ENCODE data around the gene SYTL3. TPM values are rescaled to one million over a fixed set of nuclear protein-coding genes. Genes with fewer than 3 reads are reported as not detected.

Gene SYTL3
- total RNA-seq, 1 experiment from 2014 or later, result 0.86 TPM

DNA sequence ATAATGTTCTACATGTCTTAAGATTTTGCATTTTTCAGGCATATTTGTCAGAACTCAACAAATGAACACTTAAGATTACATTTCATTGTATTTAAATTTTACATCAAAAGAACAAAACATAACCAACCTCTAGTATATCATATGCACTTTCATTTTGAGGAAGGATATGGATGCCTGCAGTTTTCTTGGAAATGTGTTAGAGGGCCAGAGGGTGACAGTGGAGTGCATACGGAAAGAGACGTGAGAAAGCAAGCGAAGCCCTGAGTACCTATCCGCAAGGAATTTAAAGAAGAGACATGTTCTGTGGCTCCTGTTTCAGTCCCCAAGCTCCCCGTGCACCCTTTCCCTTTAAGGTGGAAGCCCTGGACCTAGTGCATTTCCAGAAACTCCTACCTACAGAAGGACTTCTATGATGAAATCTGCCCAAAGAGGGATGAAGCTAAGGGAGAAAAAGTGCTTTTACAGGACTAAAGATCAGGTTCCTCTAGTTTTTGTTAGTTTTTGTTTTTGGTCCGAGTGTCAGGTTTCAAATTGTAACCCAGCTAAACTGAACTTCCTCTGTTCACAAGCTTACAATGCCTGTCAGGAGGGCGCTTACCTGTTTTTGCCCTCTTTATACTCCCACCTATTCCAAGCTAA, 130.5 kb downstream of the SYTL3 start:
- ChIA-PET POLR2A (no interaction called here), CTCF (no interaction called here)
- Histone ChIP-seq H3K4me1 (peaks cover 16% of the 10 kb centered on the region), H3K4me3 (ENCODE audit: low read depth, low read length) (no peak overlapping the region), H3K27me3 (replicated peaks; ENCODE audit: control insufficient read depth, insufficient read depth, low read length) (no peaks in the 10 kb centered on the region), H3K36me3 (ENCODE audit: control insufficient read depth, insufficient read depth, low read length) (peaks cover 14% of the 10 kb centered on the region), H3K9me3 (no peaks in the 10 kb centered on the region)
- Mint-ChIP-seq H3K27me3 (ENCODE audit: insufficient read depth, unreplicated experiment) (no peaks in the 10 kb centered on the region), H3K9me3 (ENCODE audit: unreplicated experiment) (no peaks in the 10 kb centered on the region), H3K4me1 (ENCODE audit: low read depth, unreplicated experiment) (peaks cover 30% of the 10 kb centered on the region), H3K36me3 (ENCODE audit: insufficient read depth, unreplicated experiment) (peaks cover 97% of the 10 kb centered on the region), H3K27ac (ENCODE audit: unreplicated experiment) (peak overlapping the region; percentile 82), H3K4me3 (ENCODE audit: unreplicated experiment) (no peak overlapping the region)
- DNase-seq, result no peak
- TF ChIP-seq, protein P1, sequence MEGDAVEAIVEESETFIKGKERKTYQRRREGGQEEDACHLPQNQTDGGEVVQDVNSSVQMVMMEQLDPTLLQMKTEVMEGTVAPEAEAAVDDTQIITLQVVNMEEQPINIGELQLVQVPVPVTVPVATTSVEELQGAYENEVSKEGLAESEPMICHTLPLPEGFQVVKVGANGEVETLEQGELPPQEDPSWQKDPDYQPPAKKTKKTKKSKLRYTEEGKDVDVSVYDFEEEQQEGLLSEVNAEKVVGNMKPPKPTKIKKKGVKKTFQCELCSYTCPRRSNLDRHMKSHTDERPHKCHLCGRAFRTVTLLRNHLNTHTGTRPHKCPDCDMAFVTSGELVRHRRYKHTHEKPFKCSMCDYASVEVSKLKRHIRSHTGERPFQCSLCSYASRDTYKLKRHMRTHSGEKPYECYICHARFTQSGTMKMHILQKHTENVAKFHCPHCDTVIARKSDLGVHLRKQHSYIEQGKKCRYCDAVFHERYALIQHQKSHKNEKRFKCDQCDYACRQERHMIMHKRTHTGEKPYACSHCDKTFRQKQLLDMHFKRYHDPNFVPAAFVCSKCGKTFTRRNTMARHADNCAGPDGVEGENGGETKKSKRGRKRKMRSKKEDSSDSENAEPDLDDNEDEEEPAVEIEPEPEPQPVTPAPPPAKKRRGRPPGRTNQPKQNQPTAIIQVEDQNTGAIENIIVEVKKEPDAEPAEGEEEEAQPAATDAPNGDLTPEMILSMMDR (IDR thresholded peaks at IDR 0.05; ENCODE audit: insufficient read depth in 1 of 2, low read depth in 1 of 2, low read length in 1 of 2, severe bottlenecking in 1 of 2, unreplicated experiment in 1 of 2), result no peak
- no TSS peak for BruUV-seq (replicated peaks)
- intact Hi-C loops (cut with micrococcal nuclease; ENCODE audit: unreplicated experiment), result no loop called here

DNA sequence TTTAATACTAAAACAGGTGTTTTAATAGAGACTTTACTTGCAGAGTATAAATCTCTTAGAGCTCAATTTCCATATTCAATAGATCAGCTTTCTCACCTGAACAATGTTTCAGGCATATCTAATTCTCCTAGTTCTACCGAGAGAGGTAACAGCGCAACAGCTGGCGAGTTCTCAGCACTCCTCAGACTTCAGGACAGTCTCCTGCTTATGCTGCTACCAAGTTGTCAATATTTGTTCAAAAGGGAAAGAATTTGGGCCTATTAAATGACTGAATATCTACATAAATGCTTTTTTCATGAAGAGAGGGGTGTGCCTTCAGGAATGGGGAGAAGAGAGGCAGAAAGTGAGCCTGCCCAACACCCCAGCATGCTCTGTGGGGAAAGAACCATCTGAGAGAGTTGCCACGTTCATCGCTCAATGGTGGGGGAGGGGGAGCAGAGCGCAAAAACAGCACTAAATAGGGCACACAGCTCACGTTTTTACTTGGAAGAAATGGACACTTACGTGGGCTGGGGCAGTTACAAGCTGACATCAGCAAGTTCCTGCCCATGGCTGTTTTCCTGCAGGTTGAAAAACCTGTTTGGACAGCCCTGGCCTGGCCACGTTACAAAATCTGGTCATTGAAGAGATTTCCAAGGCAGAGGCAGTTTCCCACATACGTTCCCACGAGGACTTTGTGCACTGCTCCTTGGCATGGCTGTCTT, 131.3 kb downstream of the SYTL3 start:
- H3K27me3 Mint-ChIP-seq (ENCODE audit: insufficient read depth, unreplicated experiment), result no peaks in the 10 kb centered on the region
- intact Hi-C loops (cut with micrococcal nuclease; ENCODE audit: unreplicated experiment), result no loop called here
- ChIA-PET POLR2A (no interaction called here), CTCF (interaction anchor here (0.5 to 1.2 kb wide), 3 partner anchors 38 to 178 kb away, joined by 3 to 6 read pairs (median 3); partner anchors contain the start of gene EZR)
- TF ChIP-seq, protein P1 (IDR thresholded peaks at IDR 0.05; ENCODE audit: insufficient read depth in 1 of 2, low read depth in 1 of 2, low read length in 1 of 2, severe bottlenecking in 1 of 2, unreplicated experiment in 1 of 2), result no peak
- peaks cover 16% of the 10 kb centered on the region for H3K4me1 ChIP-seq
- H3K27ac Mint-ChIP-seq (ENCODE audit: unreplicated experiment), result peak overlapping the region; percentile 82
- no peak overlapping the region for H3K4me3 ChIP-seq (ENCODE audit: low read depth, low read length)
- H3K27me3 ChIP-seq (replicated peaks; ENCODE audit: control insufficient read depth, insufficient read depth, low read length), result no peaks in the 10 kb centered on the region
- DNase-seq, result peak in 1 of 2 experiments; percentile 69
- H3K36me3 ChIP-seq (ENCODE audit: control insufficient read depth, insufficient read depth, low read length), result peaks cover 15% of the 10 kb centered on the region
- no peaks in the 10 kb centered on the region for H3K9me3 ChIP-seq
- H3K4me3 Mint-ChIP-seq (ENCODE audit: unreplicated experiment), result no peak overlapping the region
- peaks cover 30% of the 10 kb centered on the region for H3K4me1 Mint-ChIP-seq (ENCODE audit: low read depth, unreplicated experiment)
- H3K36me3 Mint-ChIP-seq (ENCODE audit: insufficient read depth, unreplicated experiment), result peaks cover 97% of the 10 kb centered on the region
- BruUV-seq (replicated peaks), result no TSS peak
- H3K9me3 Mint-ChIP-seq (ENCODE audit: unreplicated experiment), result no peaks in the 10 kb centered on the region

DNA sequence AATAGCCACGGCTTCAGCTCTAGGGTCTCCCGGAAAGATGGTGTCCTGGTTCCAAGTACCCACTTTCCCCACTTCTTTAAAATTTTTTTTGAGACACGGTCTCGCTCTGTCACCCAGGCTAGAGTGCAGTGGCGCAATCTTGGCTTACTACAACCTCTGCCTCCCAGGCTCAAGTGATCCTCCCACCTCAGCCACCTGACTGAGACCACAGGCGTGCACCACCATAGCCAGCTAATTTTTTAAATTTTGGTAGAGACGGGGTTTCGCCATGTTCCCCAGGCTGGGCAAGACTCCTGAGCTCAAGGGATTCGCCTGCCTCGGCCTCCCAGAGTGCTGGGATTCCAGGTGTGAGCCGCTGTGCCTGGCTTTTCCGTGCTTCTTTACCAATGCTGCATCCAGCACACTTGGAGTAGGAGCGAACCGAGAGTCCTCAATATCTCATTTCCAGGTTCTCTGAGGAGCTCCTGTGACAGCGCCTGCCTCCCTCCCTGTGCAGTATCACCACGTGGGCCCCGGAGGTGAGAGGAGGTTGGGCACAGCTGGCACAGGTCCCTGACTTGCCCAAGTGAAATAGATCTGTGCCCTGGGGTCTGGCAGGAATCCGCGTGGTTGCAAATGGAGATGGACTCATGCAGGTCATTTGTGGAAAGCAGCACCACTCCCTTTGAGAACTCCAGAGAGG, 132.0 kb downstream of the SYTL3 start:
- peak overlapping the region; percentile 82 for H3K27ac Mint-ChIP-seq (ENCODE audit: unreplicated experiment)
- H3K9me3 Mint-ChIP-seq (ENCODE audit: unreplicated experiment), result no peaks in the 10 kb centered on the region
- intact Hi-C loops (cut with micrococcal nuclease; ENCODE audit: unreplicated experiment), result no loop called here
- TF ChIP-seq, protein P1 (IDR thresholded peaks at IDR 0.05; ENCODE audit: insufficient read depth in 1 of 2, low read depth in 1 of 2, low read length in 1 of 2, severe bottlenecking in 1 of 2, unreplicated experiment in 1 of 2), result no peak
- Histone ChIP-seq H3K4me1 (peaks cover 16% of the 10 kb centered on the region), H3K27me3 (replicated peaks; ENCODE audit: control insufficient read depth, insufficient read depth, low read length) (no peaks in the 10 kb centered on the region), H3K36me3 (ENCODE audit: control insufficient read depth, insufficient read depth, low read length) (peaks cover 13% of the 10 kb centered on the region), H3K4me3 (ENCODE audit: low read depth, low read length) (no peak overlapping the region), H3K9me3 (no peaks in the 10 kb centered on the region)
- BruUV-seq (replicated peaks), result no TSS peak
- CTCF ChIA-PET, result interaction anchor here (0.5 to 1.2 kb wide), 3 partner anchors 38 to 177 kb away, joined by 3 to 6 read pairs (median 3); partner anchors contain the start of gene EZR
- peaks cover 97% of the 10 kb centered on the region for H3K36me3 Mint-ChIP-seq (ENCODE audit: insufficient read depth, unreplicated experiment)
- no peak overlapping the region for H3K4me3 Mint-ChIP-seq (ENCODE audit: unreplicated experiment)
- no peak for DNase-seq
- H3K4me1 Mint-ChIP-seq (ENCODE audit: low read depth, unreplicated experiment), result peaks cover 26% of the 10 kb centered on the region
- POLR2A ChIA-PET, result no interaction called here
- H3K27me3 Mint-ChIP-seq (ENCODE audit: insufficient read depth, unreplicated experiment), result no peaks in the 10 kb centered on the region

All from Caco-2 (cell line).